Measurements from ENCODE around the gene SPATA13.

SPATA13 gene

DNA sequence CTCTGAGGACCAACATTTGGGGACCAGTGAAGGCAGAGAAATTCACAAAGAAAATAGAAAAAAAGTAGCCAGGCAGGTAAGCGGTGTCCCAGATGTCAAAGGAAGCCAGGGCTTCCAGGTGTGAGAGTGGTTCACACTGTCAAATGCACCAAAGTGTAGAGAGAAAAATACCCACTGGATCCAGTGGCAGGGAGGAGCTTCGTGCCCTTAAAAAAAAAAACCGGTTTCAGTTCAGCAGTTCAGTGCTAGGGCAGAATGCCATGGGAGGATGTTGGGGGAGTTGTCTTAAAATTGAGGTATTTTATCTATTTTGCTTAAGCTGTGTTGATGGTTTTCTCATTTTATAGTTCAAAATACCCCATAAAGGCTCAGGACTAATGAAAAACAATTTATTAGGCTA lies 101.0 kb downstream of the SPATA13 start:
- DNase-seq, result no peak

DNA sequence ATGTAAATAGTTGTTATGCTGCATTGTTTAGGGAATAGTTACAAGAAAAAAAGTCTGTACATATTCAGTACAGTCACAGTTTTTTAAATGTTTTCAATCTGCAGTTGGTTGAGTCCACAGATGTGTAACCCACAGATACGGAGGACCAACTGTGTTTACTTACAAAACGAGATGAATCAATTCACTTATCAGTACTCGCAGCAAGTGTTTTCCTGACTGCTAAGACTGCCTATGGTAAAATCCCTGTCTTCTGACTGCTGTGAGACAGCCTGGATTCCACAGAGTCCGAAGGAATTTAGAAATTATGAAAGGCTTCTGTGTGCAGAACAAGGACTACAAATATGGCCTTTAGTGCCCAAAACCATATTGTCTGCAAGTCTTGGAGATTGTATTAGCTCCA lies 103.1 kb downstream of the SPATA13 start:
- DNase-seq, result no peak

DNA sequence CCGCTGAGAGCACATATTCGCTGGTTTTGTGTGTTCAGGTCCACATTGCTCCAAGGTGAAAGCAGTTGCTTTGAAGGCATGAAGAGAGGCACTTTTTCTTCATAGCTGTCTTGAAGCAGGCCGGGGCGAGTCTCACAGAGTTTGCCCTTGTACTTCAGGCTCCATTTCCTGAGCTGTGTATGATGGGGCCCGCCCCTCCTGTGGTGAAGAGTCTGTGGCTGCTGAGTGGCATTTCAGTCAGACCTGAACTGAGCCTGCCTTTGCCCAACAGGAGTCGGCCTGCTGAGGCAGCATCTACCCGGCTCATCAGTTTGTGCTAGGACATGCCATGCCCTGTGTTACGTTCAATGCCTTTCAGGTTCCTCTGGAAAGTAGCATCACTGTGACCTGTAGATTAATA lies 104.5 kb downstream of the SPATA13 start:
- DNase-seq, result no peak

DNA sequence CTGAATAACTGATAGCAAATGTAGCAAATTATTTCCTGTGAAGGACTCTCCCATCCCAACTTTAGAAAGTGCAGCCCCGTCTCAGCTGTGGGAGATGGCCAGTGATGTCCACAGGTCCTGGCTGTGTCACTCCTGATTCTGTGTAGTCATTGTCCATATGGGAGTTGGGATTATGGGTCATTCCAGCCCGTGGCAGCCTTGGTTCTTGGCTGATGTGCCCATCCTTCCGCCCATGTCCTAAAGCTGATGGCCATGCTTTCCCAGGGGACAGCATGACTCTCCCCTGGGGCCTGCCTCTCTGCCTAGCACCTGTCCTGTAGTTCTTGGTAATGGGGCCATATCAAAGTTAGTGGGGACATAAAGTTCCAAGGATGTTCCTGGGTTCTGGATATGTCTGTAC lies 104.9 kb downstream of the SPATA13 start:
- no peak for DNase-seq

DNA sequence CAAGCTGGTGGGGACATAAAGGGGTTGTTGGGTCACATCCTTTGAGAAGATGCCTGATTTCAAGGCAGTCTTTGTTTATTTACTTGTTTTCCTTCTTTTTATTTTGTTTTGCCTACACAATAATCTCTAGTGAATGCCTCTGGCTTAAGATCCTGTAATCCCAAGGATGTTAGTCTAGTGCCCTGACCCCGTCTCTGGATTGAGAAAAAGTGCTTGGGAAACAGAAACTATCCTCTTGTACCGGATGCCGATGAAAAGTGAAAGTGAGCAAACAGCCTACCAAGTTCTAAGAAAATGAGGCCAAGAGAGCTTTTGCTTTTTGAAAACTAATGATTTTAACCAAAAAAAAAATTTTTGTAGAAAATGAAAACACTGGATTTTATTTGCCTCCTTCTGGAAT lies 106.8 kb downstream of the SPATA13 start:
- no peak for DNase-seq

DNA sequence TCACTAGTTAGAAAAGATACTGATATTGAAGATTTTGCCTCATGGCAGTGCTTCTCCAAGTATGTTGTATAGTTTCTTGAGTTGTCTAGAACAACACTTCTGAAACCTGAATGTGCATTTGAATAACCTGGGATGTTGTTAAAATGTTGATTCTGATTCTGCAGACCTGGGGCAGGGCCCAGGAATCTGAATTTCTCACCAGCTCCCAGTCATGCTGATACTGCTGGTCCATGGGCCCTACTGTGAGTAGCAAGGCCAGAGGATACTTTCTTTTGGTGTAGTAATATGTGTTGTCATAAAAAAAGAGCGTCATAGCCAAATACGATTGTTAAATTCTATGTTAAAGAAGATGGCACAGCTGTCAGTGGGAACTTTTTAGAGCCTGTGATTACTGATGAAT lies 107.3 kb downstream of the SPATA13 start:
- no peak for DNase-seq

DNA sequence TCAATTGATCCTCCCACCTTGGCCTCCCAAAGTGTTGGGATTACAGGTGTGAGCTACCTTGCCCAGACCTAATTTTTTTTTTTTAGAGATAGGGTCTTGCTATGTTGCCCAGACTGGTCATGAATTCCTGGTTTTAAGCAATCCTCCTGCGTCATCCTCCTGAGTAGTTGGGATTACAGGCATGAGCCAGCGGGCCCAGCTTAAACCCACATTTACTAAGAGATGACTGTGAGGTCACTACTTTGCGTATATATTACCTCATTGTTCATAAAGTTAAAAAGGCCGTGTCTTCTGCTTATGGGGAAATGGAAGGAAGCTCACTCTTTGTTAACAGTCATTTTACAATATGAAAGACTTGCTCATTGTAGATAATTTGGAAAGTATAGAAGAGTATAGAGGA lies 109.3 kb downstream of the SPATA13 start:
- no peak for DNase-seq

DNA sequence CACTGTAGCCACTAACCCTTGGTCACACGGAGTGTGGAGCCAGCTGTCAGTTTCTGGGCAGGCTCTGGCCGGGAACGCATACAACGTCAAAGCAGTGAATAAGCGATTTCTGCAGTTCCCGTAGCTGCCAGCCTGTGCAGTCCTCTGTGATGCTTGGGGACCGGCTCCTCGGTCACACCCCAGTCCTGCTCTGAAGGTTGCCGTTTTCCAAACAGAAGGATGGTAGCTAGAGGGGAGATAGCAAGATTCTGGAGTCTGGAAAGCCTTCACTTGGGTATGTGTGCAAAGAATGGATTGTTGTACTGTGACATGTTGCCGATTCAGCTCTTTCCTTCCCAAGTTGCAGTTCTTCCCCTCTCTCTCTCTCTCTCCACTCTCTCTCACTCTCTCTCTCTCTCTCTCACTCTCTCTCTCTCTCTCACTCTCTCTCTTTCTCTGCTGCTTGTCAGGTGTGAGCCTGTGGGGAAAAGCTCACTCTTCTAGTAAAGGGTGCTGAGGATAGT lies 110.2 kb downstream of the SPATA13 start:
- no peak for DNase-seq

DNA sequence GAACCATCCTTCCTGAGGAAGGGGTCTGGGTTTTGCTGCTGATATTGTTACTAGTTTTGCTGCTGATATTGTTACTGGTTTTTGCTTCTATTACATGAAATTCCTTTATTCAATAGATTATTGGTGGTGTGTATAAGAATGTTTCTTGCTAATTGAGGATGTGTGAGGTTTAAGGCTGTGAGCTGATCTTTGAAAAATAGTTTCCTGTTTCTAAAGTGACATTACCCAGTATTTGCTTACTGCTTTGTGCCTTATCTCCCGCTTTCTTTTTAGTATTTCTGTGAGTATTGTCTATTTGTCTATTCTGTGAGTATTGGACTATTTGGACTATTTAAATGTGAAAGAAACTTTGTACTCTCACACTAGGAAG lies 110.7 kb downstream of the SPATA13 start:
- DNase-seq, result no peak

DNA sequence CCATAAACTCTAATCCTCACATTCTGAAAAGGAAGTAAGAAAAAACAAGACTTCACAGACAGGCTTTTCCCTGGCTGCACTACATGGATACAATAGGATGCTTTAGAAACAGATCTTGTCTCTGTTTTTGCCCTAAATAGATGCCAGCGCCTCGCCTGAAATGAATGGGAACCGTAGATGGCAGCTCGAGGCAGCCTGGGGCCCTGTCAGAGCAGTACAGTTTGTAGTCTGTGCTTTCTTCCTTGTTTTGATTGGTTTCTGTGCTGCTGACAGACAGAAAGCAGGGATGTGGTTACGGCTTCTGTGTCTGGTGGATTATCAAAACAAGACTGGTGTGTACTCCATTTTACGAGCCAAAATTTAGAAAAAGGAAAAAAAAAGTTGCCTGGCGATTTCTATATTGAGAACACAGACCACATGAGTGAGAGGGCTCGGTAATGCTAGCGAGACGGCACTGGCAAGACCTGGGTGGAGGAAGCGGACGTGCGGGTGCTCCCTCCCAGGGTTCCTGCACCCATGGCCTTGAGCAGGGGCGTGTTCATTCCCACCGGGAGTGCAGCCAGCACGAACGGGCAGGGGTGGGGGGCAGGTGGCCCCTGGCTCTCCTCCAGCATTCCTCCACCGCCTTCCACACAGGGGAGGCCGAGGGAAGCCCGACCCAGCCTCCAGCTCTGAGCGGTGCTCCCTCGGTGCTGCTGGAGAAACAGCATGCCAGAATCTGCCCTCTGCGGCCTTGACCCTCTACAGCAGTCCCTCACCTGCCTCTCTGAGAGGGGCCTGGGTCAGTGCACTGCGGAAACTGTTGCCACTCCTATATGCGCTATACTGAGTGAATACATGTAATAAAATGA lies 111.3 kb downstream of the SPATA13 start:
- DNase-seq, result no peak

DNA sequence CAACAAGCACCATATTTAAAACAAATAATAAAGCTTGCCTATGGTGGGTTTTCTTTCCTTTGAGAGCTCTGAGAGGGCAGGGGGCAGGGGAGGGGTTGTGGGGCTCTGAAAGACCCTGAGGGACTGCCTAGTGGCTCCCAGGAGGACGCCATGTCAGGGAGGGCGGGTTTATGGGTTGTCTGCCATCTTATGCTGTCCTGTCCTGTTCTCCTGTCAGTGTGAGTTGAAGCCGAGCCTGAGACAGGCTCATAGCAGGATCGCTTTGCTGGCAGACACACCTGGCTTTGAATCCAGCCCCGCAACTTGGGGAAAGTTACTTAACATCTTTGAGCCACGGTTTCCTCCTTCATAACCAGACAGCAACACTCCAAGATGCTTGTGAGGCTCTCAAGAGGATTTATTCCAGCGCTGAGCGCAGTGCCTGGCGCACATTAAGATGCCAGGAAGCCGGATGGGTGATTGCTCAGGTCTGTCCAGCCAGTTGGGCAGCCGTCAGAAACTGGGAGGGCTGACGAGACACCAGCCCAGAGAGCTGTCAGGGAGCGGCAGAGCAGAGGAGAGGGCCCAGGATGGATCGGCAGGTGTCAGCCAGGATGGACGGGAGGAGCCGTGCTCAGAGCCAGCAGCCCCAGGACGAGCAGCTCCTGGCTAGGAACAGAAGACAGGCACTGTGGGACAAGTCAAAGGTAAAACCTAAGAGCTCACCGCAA lies 112.1 kb downstream of the SPATA13 start:
- DNase-seq, result no peak

DNA sequence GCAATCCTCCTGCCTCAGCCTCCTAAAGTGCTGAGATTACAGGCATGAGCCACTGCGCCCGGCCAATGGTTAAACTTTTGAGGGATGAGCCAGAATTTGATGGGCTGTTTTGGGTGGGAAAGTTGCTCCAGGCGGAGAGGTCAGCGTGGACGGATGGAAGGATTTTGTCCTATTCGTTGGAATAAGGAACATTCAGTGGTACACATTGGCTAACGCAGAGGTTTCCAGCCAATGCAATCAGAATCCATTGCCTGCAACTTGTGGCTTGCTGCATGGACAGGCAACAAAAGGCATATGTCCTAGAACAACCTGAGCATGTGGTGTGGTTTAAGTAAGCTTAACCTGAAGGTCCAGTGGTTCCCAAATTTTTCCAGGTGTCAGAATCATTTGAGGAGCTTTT lies 113.4 kb downstream of the SPATA13 start:
- DNase-seq, result no peak

DNA sequence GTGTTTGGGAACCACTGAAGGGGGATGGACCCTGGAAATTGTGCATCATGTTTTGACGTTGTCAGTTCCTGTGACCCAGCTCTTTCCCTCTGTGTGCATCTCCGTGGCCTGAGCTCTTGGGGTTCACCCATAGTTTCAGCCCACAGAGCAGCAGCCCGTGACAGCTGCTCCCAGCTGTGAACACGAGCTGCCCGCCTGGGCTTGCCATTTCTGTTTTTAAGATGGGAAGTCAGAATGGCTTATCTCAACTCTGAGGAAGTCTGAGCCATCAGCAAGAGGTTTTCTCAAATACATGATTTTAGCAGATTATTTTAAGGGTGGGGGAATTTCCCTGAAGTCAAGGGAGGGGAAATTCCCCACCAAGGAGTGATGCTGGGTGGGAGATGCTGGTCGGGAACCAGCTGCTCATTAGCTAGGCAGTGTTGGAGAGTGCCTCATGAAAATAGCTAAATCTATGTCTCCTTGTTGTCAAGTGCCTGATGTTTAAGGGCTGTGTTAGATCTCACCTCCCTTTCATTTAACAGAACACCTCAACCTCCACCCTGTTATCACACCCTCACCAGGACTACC lies 114.0 kb downstream of the SPATA13 start:
- no peak for DNase-seq

DNA sequence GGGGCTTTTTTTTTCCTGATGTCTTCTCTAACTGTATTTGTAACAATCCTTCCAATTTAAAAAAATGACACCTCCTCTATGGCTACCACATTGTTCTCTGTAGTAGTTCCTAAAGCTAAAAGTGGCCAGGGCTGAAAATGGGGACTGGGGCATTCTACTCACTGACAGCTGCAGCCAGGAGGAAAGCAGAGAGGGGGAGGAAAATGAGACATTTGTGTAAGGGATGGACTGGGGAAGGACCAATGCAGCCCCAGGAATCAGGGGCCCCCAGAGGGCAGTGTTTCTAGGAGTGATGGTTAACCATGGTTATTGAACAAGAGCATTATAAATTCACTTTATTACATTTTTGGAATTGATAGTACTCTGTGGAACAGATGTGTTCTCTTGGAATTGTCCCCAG lies 114.5 kb downstream of the SPATA13 start:
- DNase-seq, result no peak

DNA sequence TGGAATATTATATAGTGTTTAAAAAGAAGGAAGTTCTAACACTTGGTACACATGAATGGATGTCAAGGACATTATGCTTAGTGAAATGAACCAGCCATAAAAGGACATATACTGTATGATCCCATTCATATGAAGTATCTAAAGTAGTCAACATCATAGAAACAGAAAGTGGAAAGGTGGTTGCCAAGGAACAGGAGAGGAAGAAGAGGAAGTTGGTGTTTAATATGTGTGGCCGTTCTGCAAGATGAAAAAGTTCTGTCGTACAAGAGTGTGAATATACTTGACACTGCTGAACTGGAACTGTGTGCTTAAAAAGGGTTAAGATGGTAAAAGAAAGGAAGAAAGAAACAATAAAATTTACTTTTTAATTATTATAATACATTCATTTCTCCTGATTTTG lies 115.8 kb downstream of the SPATA13 start:
- DNase-seq, result no peak

DNA sequence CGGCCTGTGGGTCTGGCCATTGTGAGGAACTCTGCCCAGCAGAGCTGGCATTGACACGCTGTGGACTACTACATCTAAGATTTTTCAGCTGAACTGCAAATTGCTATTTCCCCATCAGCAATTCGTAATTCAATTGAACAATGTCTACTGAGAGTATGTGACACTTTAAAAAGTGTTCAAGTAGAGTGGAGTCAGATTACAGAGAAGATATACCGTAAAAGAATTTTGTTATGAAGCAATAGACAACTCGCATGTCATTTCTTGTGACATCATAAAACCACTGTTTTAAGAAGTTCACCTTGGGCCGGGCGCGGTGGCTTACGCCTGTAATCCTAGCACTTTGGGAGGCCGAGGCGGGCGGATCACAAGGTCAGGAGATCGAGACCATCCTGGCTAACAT lies 116.3 kb downstream of the SPATA13 start:
- DNase-seq, result no peak

DNA sequence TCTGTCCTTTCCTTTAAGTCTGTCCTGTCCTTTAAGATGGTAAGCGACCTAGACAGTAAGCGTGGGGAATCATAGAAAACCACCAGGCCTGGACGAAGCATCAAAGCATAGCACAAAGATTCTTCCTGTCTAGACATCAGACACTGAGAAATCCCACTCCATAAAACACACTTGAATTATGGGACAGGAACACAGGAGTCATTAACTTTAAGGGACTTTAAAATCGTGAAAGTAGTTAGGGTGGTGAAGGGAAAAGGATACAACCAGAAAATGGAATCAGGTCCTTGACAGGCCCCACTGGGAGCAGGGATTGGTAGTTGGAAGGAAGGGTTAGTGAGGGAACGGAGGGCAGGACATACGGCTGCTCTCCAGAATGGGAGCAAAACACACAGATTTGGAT lies 117.2 kb downstream of the SPATA13 start:
- no peak for DNase-seq

DNA sequence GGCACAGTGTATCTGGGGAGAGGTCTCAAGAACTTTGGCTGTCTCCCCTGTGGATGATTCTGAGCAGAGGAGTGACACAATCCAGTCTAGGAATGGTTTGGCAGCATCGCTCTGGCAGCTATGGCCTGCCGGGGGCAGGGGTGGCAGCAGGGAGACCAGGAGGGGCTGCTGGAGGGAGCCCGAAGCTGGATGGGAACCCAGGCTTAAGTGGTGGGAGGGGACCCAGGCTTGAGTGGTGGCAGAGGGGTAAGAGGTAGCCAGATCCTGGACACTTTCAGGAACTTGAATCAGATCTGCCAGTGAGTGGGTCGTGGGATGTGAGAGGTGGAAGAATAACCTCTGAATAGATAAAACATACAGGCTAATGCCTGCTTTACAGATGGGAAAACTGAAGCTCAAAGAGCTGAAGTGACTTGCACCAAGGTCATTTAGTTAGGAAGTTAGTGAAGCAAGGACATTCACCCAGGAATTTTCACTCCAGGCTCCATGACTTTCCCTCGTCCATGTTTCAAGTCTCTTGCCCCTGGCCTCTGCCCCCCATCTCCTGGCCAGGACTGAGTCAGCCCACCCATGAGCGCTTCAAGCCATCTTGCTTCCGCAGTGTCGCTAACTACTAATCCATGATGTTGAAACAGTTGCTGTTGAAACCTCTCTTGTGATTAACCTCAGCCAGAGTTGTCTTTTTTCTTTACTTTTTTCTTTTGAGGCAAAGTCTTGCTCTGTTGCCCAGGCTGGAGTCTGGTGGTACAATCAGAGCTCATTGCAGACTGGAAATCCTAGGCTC lies 119.0 kb downstream of the SPATA13 start:
- DNase-seq, result no peak

DNA sequence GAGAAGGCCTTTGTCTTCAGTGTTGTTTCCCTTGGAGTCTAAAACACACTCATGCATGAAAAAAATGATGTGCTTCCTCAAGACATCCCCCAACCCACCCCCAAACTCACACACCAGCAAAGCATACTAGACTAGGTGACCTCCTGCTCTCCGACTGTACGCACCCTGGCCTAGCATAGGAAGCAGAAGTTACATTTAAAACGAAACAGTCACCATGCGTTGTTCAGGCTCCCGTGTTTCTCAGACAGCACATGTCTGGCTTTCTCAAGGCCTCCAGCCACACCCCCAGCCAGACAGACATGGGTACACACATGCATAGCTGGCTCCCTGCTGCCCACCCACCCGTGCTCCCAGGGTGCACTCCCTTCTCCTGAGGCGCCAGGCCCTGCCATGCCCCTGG lies 120.2 kb downstream of the SPATA13 start:
- DNase-seq, result no peak

DNA sequence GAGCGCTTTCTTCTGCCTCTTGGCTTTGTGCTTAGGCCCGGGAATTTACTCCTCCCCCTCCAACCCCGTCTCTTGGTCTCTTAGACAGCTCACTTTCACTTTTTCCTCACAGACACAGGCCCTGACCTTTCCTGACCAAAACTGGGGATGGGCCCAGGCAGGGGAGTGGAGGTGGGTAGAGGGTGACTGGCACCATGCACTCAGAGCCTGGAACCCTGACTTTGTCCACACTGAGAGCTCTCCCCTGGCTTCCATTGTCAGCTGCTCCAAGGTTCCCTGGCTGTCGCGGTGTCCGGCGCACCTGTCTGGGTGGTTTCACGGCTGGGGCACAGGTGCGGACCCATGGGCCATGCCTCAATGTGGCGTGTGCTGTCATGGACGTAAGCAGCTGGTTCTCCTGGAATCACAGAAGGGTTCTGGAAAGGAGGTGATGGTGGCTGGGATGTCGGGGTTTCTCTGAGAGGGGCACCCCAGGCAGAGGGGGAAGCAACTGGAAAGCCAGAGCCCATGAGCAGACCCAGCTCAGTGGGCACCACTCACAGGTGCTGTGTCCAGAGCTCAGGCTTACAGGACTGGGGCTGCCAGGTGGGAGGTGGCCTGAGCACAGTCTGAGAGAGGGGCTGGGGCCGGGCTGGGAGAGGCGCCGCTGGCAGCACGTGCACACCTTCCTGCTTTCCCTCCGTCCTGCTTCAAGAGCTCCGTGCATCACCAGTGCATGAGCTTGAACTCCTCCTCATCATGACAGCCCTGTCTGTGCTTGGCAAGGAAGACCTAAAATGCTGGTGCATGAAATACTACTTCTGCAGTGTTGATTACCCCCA lies 120.9 kb downstream of the SPATA13 start:
- no peak for DNase-seq

DNA sequence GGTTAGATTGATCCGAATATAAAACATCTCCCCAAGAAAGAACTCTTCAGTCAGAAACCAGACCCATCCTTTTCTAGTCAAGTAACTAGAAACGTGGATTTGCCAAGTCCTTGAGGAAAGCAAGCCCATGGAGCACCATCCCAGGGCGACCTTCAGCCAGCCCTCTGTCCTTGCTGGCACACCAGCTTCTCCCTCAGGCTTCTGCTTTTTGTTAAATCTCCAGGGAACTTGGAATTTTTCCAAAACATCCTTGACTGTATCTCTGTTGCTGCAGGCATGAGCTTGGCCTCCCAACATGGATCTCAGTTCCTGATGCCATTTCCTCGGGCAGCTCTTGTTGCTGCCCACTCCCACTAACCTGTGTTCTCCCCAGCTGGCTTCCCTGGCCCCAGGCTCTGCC lies 121.7 kb downstream of the SPATA13 start:
- DNase-seq, result peak in 1 of 2 experiments; percentile 14

DNA sequence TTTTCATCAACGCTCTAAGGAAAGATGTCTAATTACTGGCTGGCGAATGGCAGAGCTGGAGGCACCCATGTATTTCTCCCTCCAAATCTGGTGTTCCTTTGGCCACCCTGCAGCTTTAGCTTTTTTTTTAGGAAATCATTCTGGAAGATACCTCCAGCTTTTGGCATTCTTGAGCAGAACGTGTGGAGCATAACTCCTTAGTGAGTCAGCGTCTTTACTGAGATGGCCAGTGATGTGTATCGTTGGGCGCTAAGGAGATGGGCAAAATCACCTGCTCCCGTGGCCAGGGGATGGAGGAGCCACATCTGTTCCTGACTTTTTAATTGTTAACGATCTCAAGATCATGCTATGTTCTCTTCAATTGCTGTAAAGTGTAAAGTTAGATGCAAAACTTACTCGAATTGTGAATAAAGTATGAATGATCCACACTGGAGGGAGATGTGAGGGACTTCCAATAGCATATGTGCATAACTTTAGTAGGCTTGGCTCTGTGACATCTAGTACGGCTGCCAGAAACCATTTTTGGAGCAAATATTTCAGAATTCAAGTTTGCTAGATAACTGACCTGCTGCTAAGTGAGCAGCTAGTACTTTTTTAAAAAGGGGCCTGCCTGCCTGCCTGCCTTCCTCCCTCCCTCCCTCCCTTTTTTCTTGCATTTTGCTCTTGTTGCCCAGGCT lies 124.5 kb downstream of the SPATA13 start:
- no peak for DNase-seq
